K562 (cell line): ENCODE results near the gene OCSTAMP. TPM values are rescaled to one million over a fixed set of nuclear protein-coding genes. Genes with fewer than 3 reads are reported as not detected.

ENCODE experiments used
- ATAC-seq: fragments of 200-7000 bp; cut with Tn5 transposase; 3 replicates; pipeline ENCODE4 v1.9.1; 2020; ENCODE audit warnings: moderate library complexity
- BruUV-seq: library from RNA; stranded (reverse); fragments of 400-500 nt; replicated peaks from 2 replicates; lab custom pipeline; 2021; lab: Mats Ljungman, UMichigan
- CTCF ChIA-PET: fragments of 300-600 bp; formaldehyde crosslinking; extraction: SDS; loops from one replicate; lab custom pipeline; 2021; ENCODE audit warnings: low intra/inter-chr PET ratio; lab: Yijun Ruan, JAX
- POLR2A ChIA-PET: fragments of 300-600, 350-650 bp; sonication (Branson Sonifier 250); formaldehyde crosslinking; extraction: SDS; loops from one replicate; lab custom pipeline; 2021; ENCODE audit warnings: antibody characterized with exemption, inconsistent platforms; lab: Yijun Ruan, JAX
- DNase-seq, 4 experiments: peaks; one replicate each; pipeline versions ENCODE4 v3.0.0 to v3.0.0-alpha.2; 2011 to 2018; ENCODE audit warnings: low spot score in 3 of 4, mixed read lengths in 3 of 4; ENCODE audit errors: extremely low read depth in 1 of 4
- FAIRE-seq: peaks from 2 replicates; lab custom pipeline; 2011; peaks lifted over from hg19 to GRCh38; lab: Jason Lieb, UNC
- H2AFZ ChIP-seq: 2 replicates; pipeline ENCODE4 v1.6.0; 2011; ENCODE audit warnings: low read depth, low read length, control low read depth, inconsistent platforms
- H3K27ac ChIP-seq: fragments of 200-600 bp; 3 replicates; pipeline ENCODE4 v1.8.0; 2011; ENCODE audit warnings: low read depth, mild to moderate bottlenecking, control low read depth, inconsistent platforms, low read length, moderate library complexity, mixed read lengths; ENCODE audit errors: extremely low read depth
- H3K27me3 ChIP-seq, 2 experiments: fragments of 300-600 bp in 1 of 2; 2 replicates in 1 of 2; 3 replicates in 1 of 2; pipeline versions ENCODE4 v1.6.0 to v1.8.0; 2011; ENCODE audit warnings: inconsistent platforms in 2 of 2, low read length in 2 of 2, mild to moderate bottlenecking in 1 of 2, mixed read lengths in 1 of 2, moderate library complexity in 1 of 2; ENCODE audit not compliant: control insufficient read depth in 2 of 2, insufficient read depth in 2 of 2
- H3K36me3 ChIP-seq: fragments of 300-600 bp; 3 replicates; pipeline ENCODE4 v1.8.0; 2011; ENCODE audit warnings: mild to moderate bottlenecking, low read length, inconsistent platforms; ENCODE audit not compliant: control insufficient read depth, insufficient read depth
- H3K4me1 ChIP-seq, 2 experiments: fragments of 200-600 bp in 1 of 2; replicated peaks in 1 of 2; 2 replicates in 1 of 2; 3 replicates in 1 of 2; pipeline versions ENCODE4 v1.5.1 to v1.8.0; 2011; ENCODE audit warnings: inconsistent platforms in 2 of 2, low read length in 2 of 2, mild to moderate bottlenecking in 1 of 2, mixed read lengths in 1 of 2, moderate library complexity in 1 of 2; ENCODE audit not compliant: control insufficient read depth in 2 of 2, insufficient read depth in 2 of 2
- H3K4me2 ChIP-seq: 2 replicates; pipeline ENCODE4 v1.6.1; 2011; ENCODE audit warnings: low read length, control low read depth, inconsistent platforms, mixed read lengths; ENCODE audit not compliant: insufficient read depth
- H3K4me3 ChIP-seq: fragments of 200-600 bp; sonication (generic), shearing (Covaris generic); 2 replicates; pipeline ENCODE4 v1.5.1; 2016; ENCODE audit warnings: control low read depth, inconsistent platforms
- H3K79me2 ChIP-seq: fragments of 200-600 bp; 3 replicates; pipeline ENCODE4 v1.8.0; 2011; ENCODE audit warnings: low read length, inconsistent platforms; ENCODE audit not compliant: control insufficient read depth, insufficient read depth
- H3K9ac ChIP-seq, 2 experiments: 2 replicates each; pipeline versions ENCODE4 v1.6.0 to v1.6.1; 2011; ENCODE audit warnings: low read depth in 2 of 2, low read length in 2 of 2, control low read depth in 1 of 2, inconsistent platforms in 1 of 2, mild to moderate bottlenecking in 1 of 2, mixed read lengths in 1 of 2; ENCODE audit not compliant: insufficient read depth in 1 of 2
- H3K9me1 ChIP-seq: one replicate; pipeline ENCODE4 v1.6.0; 2011; ENCODE audit warnings: inconsistent platforms, mild to moderate bottlenecking, low read length, moderate library complexity; ENCODE audit not compliant: control insufficient read depth, insufficient read depth
- H3K9me3 ChIP-seq: replicated peaks from 2 replicates; pipeline ENCODE4 v1.5.1; 2011; ENCODE audit warnings: low read depth, low read length, inconsistent platforms; ENCODE audit not compliant: control insufficient read depth, insufficient read depth
- H4K20me1 ChIP-seq: replicated peaks from 2 replicates; pipeline ENCODE4 v1.6.1; 2011; ENCODE audit warnings: low read length, inconsistent platforms, mixed read lengths; ENCODE audit not compliant: control insufficient read depth, insufficient read depth
- ARID1B ChIP-seq: fragments of 450-650 bp; IDR thresholded peaks from 2 replicates; pipeline ENCODE4 v1.6.1; 2016; ENCODE audit warnings: antibody characterized with exemption, mild to moderate bottlenecking, inconsistent platforms
- CXXC5 ChIP-seq: fragments of 250-450 bp; sonication (Bioruptor Pico); IDR thresholded peaks from 2 replicates; pipeline ENCODE4 v1.8.0; 2022; ENCODE audit warnings: inconsistent platforms, mild to moderate bottlenecking, moderate library complexity
- FOS ChIP-seq: IDR thresholded peaks from 3 replicates; pipeline ENCODE4 v1.6.1; 2011; ENCODE audit not compliant: insufficient read length; ENCODE audit errors: extremely low read depth
- FOXP4 ChIP-seq: sonication (generic); formaldehyde crosslinking; IDR thresholded peaks from 2 replicates; pipeline ENCODE4 v1.8.0; 2022; ENCODE audit warnings: mild to moderate bottlenecking, missing genetic modification reagents, borderline replicate concordance
- JUN ChIP-seq, 2 experiments: sonication (generic) in 1 of 2; formaldehyde crosslinking in 1 of 2; IDR thresholded peaks; 2 replicates each; pipeline versions ENCODE4 v1.6.1 to v1.8.0; 2012 to 2022; ENCODE audit warnings: borderline replicate concordance in 2 of 2, mild to moderate bottlenecking in 2 of 2, improper control_type of control experiment in 1 of 2, low read depth in 1 of 2, low read length in 1 of 2, missing genetic modification reagents in 1 of 2
- NFE2L1 ChIP-seq: fragments of 450-650 bp; IDR thresholded peaks from 2 replicates; pipeline ENCODE4 v1.6.1; 2016; ENCODE audit warnings: missing genetic modification characterization, low read depth, mild to moderate bottlenecking, missing compliant biosample characterization, moderate library complexity, borderline replicate concordance
- PHF8 ChIP-seq: fragments of 200-600 bp; sonication (generic); IDR thresholded peaks from 2 replicates; pipeline ENCODE4 v1.6.1; 2012; ENCODE audit warnings: mixed run types, mild to moderate bottlenecking, inconsistent platforms, low read length, moderate library complexity, borderline replicate concordance
- POLR3G ChIP-seq: IDR thresholded peaks from 2 replicates; pipeline ENCODE4 v1.6.1; 2011; ENCODE audit not compliant: insufficient read length, insufficient replicate concordance; ENCODE audit errors: extremely low read depth
- TCF7 ChIP-seq: sonication (generic); IDR thresholded peaks from 2 replicates; pipeline ENCODE4 v1.6.1; 2016; ENCODE audit warnings: antibody characterized with exemption, borderline replicate concordance
- WHSC1 ChIP-seq: IDR thresholded peaks from one replicate; pipeline ENCODE4 v1.6.1; 2012; ENCODE audit warnings: low read length, control low read depth, inconsistent platforms
- ZNF282 ChIP-seq: sonication (generic); formaldehyde crosslinking; IDR thresholded peaks from 2 replicates; pipeline ENCODE4 v1.8.1; 2023; ENCODE audit warnings: missing genetic modification reagents
- ZNF707 ChIP-seq: fragments of 250-450 bp; sonication (Bioruptor Pico); conservative IDR thresholded peaks from 2 replicates; pipeline ENCODE4 v1.8.0; 2022; ENCODE audit warnings: inconsistent platforms, mild to moderate bottlenecking, moderate library complexity
- ZNF766 ChIP-seq: fragments of 200-800 bp; sonication (Bioruptor generic); conservative IDR thresholded peaks from 2 replicates; pipeline ENCODE4 v1.6.1; 2016; ENCODE audit warnings: missing genetic modification characterization, missing compliant biosample characterization
- WGBS: fragments of 100-300 bp; shearing (Covaris generic); methylation state at CpG from one replicate; pipeline ENCODE4 v1.1.6; 2016; ENCODE audit warnings: low coverage, mixed read lengths; ENCODE audit not compliant: insufficient coverage; ENCODE audit errors: missing lambda C conversion rate; 5-methylcytosine and 5-hydroxymethylcytosine counted together
- in situ Hi-C: fragments of 300-500 bp; cut with MboI; formaldehyde crosslinking; loops from 4 replicates; pipeline ENCODE4 v1.15.0; 2018; ENCODE audit warnings: inconsistent platforms, mixed read lengths
- intact Hi-C: fragments of 100-400 bp; cut with micrococcal nuclease; formaldehyde crosslinking; loops from 2 replicates; pipeline ENCODE4 v1.14.2; 2022
- polyA plus RNA-seq, 8 experiments: library from polyadenylated mRNA; depleted of rRNA in 4 of 8; stranded (reverse) in 5 of 8; unstranded in 3 of 8; fragments of >200 nt; fragmentation: Nextera tagmentation in 2 of 8; fragmentation: Illumina TruSeq in 1 of 8; extraction: Ambion mirVana in 2 of 8; extraction: Trizol in 1 of 8; gene quantifications; 2 replicates each; pipeline versions ENCODE4 v1.2.1 to v1.2.3, GENCODE V29; 2011 to 2014; ENCODE audit warnings: inconsistent platforms in 1 of 8, missing spikeins in 1 of 8
- total RNA-seq, 7 experiments: library from RNA; depleted of rRNA in 6 of 7; stranded (reverse); fragments of >200 nt in 6 of 7; fragmentation: Illumina TruSeq in 2 of 7; extraction: Trizol in 2 of 7; gene quantifications; 2 replicates each; pipeline versions ENCODE4 v1.2.1 to v1.2.3, GENCODE V29; 2011 to 2021; ENCODE audit warnings: low replicate concordance in 1 of 7
- TF ChIP-seq, protein P1 (sequence below): fragments of 250-450 bp; sonication (Bioruptor Pico); IDR thresholded peaks from 2 replicates; pipeline ENCODE4 v1.4.0; 2020

Gene OCSTAMP
- total and polyA plus RNA-seq, 9 of the 15 experiments (the other 6 are each of a cell fraction or from before 2014, with no cell fraction given) = not detected

DNA sequence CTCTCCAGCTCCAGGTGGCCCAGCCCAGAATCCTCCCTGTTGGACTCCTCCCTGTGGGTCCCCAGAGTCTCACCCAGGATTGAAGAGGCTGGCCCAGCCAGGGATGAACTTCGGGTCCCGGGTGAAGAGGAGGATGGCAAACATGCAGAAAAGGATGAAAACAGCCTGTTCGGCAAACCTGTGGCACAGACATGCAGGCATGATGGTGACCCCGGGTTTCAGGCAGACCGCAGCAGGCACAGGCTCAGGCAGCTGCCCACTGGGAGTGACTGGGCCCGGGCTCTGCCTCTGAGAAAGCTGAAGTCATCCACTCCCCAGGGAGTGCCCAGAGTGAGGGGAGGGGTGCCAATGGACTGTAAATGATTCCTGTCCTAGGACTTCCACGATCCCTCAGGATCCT lies 37.5 kb upstream of the OCSTAMP start:
- WGBS = 42% methylated on average over 7 of the region's 7 CpGs
- no peaks in the 10 kb centered on the region for H3K79me2 ChIP-seq
- H3K9me1 ChIP-seq = no peaks in the 10 kb centered on the region
- ATAC-seq (no peak), FAIRE-seq (no peak), DNase-seq (no peak)
- TF ChIP-seq ZNF766 (CRISPR knock-in tag) (no peak), FOS (no peak), ZNF707 (CRISPR knock-in tag) (no peak), FOXP4 (CRISPR knock-in tag) (no peak), POLR3G (no peak), ARID1B (no peak), TCF7 (no peak), CXXC5 (no peak), NFE2L1 (tag) (no peak), PHF8 (no peak), ZNF282 (CRISPR knock-in tag) (no peak), JUN (IDR thresholded peaks at IDR 0.05; ENCODE audit: borderline replicate concordance, low read depth, low read length) (no peak), JUN (CRISPR knock-in tag; IDR thresholded peaks at IDR 0.05; ENCODE audit: borderline replicate concordance) (no peak), WHSC1 (no peak)
- TF ChIP-seq, protein P1, sequence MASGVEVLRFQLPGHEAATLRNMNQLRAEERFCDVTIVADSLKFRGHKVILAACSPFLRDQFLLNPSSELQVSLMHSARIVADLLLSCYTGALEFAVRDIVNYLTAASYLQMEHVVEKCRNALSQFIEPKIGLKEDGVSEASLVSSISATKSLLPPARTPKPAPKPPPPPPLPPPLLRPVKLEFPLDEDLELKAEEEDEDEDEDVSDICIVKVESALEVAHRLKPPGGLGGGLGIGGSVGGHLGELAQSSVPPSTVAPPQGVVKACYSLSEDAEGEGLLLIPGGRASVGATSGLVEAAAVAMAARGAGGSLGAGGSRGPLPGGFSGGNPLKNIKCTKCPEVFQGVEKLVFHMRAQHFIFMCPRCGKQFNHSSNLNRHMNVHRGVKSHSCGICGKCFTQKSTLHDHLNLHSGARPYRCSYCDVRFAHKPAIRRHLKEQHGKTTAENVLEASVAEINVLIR = no peak
- intact Hi-C loops = no loop called here
- no peaks in the 10 kb centered on the region for H3K36me3 ChIP-seq
- no peaks in the 10 kb centered on the region for H3K9me3 ChIP-seq
- H3K4me3 ChIP-seq = no peak overlapping the region
- H3K9ac ChIP-seq = no peak overlapping the region
- H3K27me3 ChIP-seq = no peaks in the 10 kb centered on the region
- no TSS peak for BruUV-seq
- H3K27ac ChIP-seq = no peak overlapping the region
- H2AFZ ChIP-seq = no peak overlapping the region
- in situ Hi-C loops = no loop called here
- H4K20me1 ChIP-seq = no peaks in the 10 kb centered on the region
- POLR2A ChIA-PET = interaction anchor here (0.7 to 1.4 kb wide), 2 partner anchors 14 to 52 kb away, joined by 6 to 8 read pairs; no protein-coding TSS in a partner anchor
- CTCF ChIA-PET = no interaction called here
- H3K4me2 ChIP-seq = no peak overlapping the region
- no peaks in the 10 kb centered on the region for H3K4me1 ChIP-seq
